ENCODE measurements around the gene BHLHA15.

The BHLHA15 gene

GRCh38 chr7:98229441-98229840 is 18.2 kb downstream of the BHLHA15 start:
- no peaks in the 10 kb centered on the region for H3K27me3 ChIP-seq
- H3K4me1 ChIP-seq (ENCODE audit: control insufficient read depth in 1 of 2, insufficient read depth in 1 of 2, low read depth in 1 of 2, low read length in 1 of 2): no peaks in the 10 kb centered on the region
- peaks cover 93% of the 10 kb centered on the region for H3K36me3 ChIP-seq
- TF ChIP-seq CTCF (IDR thresholded peaks at IDR 0.05): no peak
- no peaks in the 10 kb centered on the region for H3K9me3 ChIP-seq
- no peak overlapping the region for H3K4me3 ChIP-seq (ENCODE audit: low read depth in 1 of 2, low read length in 1 of 2)
- no peak overlapping the region for H3K27ac ChIP-seq

- no peak for TF ChIP-seq CTCF (IDR thresholded peaks at IDR 0.05)
- Histone ChIP-seq H3K36me3 (peaks cover 93% of the 10 kb centered on the region), H3K4me1 (ENCODE audit: control insufficient read depth in 1 of 2, insufficient read depth in 1 of 2, low read depth in 1 of 2, low read length in 1 of 2) (no peaks in the 10 kb centered on the region), H3K27me3 (no peaks in the 10 kb centered on the region), H3K27ac (no peak overlapping the region), H3K4me3 (ENCODE audit: low read depth in 1 of 2, low read length in 1 of 2) (no peak overlapping the region), H3K9me3 (no peaks in the 10 kb centered on the region)
Measured at GRCh38 chr7:98229991-98230745, 18.9 kb downstream of the BHLHA15 start.

GRCh38 chr7:98230746-98231471 is 19.7 kb downstream of the BHLHA15 start:
- H3K4me3 ChIP-seq (ENCODE audit: low read depth in 1 of 2, low read length in 1 of 2): no peak overlapping the region
- no peaks in the 10 kb centered on the region for H3K27me3 ChIP-seq
- no peak for TF ChIP-seq CTCF (IDR thresholded peaks at IDR 0.05)
- no peaks in the 10 kb centered on the region for H3K4me1 ChIP-seq (ENCODE audit: control insufficient read depth in 1 of 2, insufficient read depth in 1 of 2, low read depth in 1 of 2, low read length in 1 of 2)
- no peaks in the 10 kb centered on the region for H3K9me3 ChIP-seq
- H3K27ac ChIP-seq: no peak overlapping the region
- H3K36me3 ChIP-seq: peaks cover 89% of the 10 kb centered on the region

GRCh38 chr7:98231493-98232262 is 20.4 kb downstream of the BHLHA15 start:
- Histone ChIP-seq H3K36me3 (peaks cover 89% of the 10 kb centered on the region), H3K27ac (no peak overlapping the region), H3K27me3 (no peaks in the 10 kb centered on the region), H3K4me3 (ENCODE audit: low read depth in 1 of 2, low read length in 1 of 2) (no peak overlapping the region), H3K4me1 (ENCODE audit: control insufficient read depth in 1 of 2, insufficient read depth in 1 of 2, low read depth in 1 of 2, low read length in 1 of 2) (no peaks in the 10 kb centered on the region), H3K9me3 (no peaks in the 10 kb centered on the region)
- no peak for TF ChIP-seq CTCF (IDR thresholded peaks at IDR 0.05)

- Histone ChIP-seq H3K4me3 (ENCODE audit: low read depth in 1 of 2, low read length in 1 of 2) (no peak overlapping the region), H3K4me1 (ENCODE audit: control insufficient read depth in 1 of 2, insufficient read depth in 1 of 2, low read depth in 1 of 2, low read length in 1 of 2) (no peaks in the 10 kb centered on the region), H3K27ac (no peak overlapping the region), H3K9me3 (no peaks in the 10 kb centered on the region), H3K36me3 (peaks cover 90% of the 10 kb centered on the region), H3K27me3 (no peaks in the 10 kb centered on the region)
- TF ChIP-seq CTCF (IDR thresholded peaks at IDR 0.05): no peak
Measured at GRCh38 chr7:98232263-98232585, 21.0 kb downstream of the BHLHA15 start.

All from neutrophil (primary cell).